Right cardiac atrium (tissue), 5 donors: ENCODE measurements around the gene EDDM3A. TPM values are rescaled to one million over a fixed set of nuclear protein-coding genes. Genes with fewer than 3 reads are reported as not detected.

Experiments
- ATAC-seq, 2 donors: fragments of 200-7000 bp; cut with Tn5 transposase; one replicate each; pipeline versions ENCODE4 v1.8.0 to v1.9.1; 2020; ENCODE audit warnings: moderate library complexity in 2 of 2, mild to moderate bottlenecking in 1 of 2
- DNase-seq, 3 donors: peaks; one replicate each; pipeline ENCODE4 v3.0.0-alpha.2; 2020
- H3K27ac ChIP-seq: one replicate; pipeline ENCODE4 v1.5.1; 2013; ENCODE audit warnings: mild to moderate bottlenecking, low read length, control low read depth, moderate library complexity
- H3K27me3 ChIP-seq: one replicate; pipeline ENCODE4 v1.6.1; 2013; ENCODE audit not compliant: control insufficient read depth, insufficient read depth
- H3K4me1 ChIP-seq: one replicate; pipeline ENCODE4 v1.6.1; 2013; ENCODE audit warnings: low read length; ENCODE audit not compliant: control insufficient read depth, insufficient read depth
- H3K4me3 ChIP-seq: one replicate; pipeline ENCODE4 v1.5.1; 2013; ENCODE audit warnings: low read length, control low read depth
- H3K9me3 ChIP-seq: one replicate; pipeline ENCODE4 v1.6.1; 2013; ENCODE audit warnings: low read length; ENCODE audit not compliant: control insufficient read depth
- WGBS: extraction: QIAGEN DNeasy Blood & Tissue Kit; methylation state at CpG from one replicate; pipeline ENCODE4 v1.1.7; 2013; 5-methylcytosine and 5-hydroxymethylcytosine counted together
- intact Hi-C, 4 donors: fragments of 100-400 bp; cut with DNase I; formaldehyde crosslinking; loops; one replicate each; pipeline versions ENCODE4 v1.11.0 to v1.14.0; 2022 to 2023
- polyA plus RNA-seq: library from polyadenylated mRNA; stranded (reverse); fragments of 200-250 nt; gene quantifications from one replicate; pipeline ENCODE4 v1.2.3, GENCODE V29; 2013
- total RNA-seq, 4 donors: library from RNA; stranded (reverse); fragmentation: NEBNext Ultra II Directional; extraction: Animal tissue kit (Norgen Biotek cat#: 25700); gene quantifications; one replicate each; pipeline ENCODE4 v1.2.1, GENCODE V29; 2021
- donor health status: healthy with polysubstance abuse.
- donor health status: DM: no; HTN: yes; CAD: no.
- donor health status: DM: no; HTN: no; CAD: no.
- donor health status: DM: no; HTN: yes; CAD: no; lungs with severe emphysema.
- donor health status: DM: yes; HTN: yes; CAD: no.

The EDDM3A gene
- total and polyA plus RNA-seq, 5 donors: not detected

GRCh38 chr14:20787025-20787424 is 41.3 kb downstream of the EDDM3A start:
- H3K4me3 ChIP-seq: no peak overlapping the region
- ATAC-seq (no peak), DNase-seq (no peak)
- intact Hi-C loops: no loop called here
- H3K9me3 ChIP-seq: no peaks in the 10 kb centered on the region
- no peak overlapping the region for H3K27ac ChIP-seq
- H3K4me1 ChIP-seq: no peaks in the 10 kb centered on the region
- H3K27me3 ChIP-seq: no peaks in the 10 kb centered on the region
- 79% methylated on average over 4 of the region's 4 CpGs for WGBS

- no peak overlapping the region for H3K27ac ChIP-seq
- H3K27me3 ChIP-seq: no peaks in the 10 kb centered on the region
- intact Hi-C loops: no loop called here
- H3K9me3 ChIP-seq: no peaks in the 10 kb centered on the region
- peak in 1 of 2 donors; percentile 78 for ATAC-seq
- no peaks in the 10 kb centered on the region for H3K4me1 ChIP-seq
- H3K4me3 ChIP-seq: no peak overlapping the region
- DNase-seq: no peak
- 43% methylated on average over 3 of the region's 3 CpGs for WGBS
Measured at GRCh38 chr14:20789230-20789813, 43.6 kb downstream of the EDDM3A start.

- ATAC-seq (no peak), DNase-seq (no peak)
- Histone ChIP-seq H3K4me1 (no peaks in the 10 kb centered on the region), H3K9me3 (no peaks in the 10 kb centered on the region), H3K27ac (no peak overlapping the region), H3K27me3 (no peaks in the 10 kb centered on the region), H3K4me3 (no peak overlapping the region)
- intact Hi-C loops: no loop called here
- WGBS: 88% methylated on average over 13 of the region's 13 CpGs
Measured at GRCh38 chr14:20790464-20791116, 44.9 kb downstream of the EDDM3A start.

- H3K4me1 ChIP-seq: no peaks in the 10 kb centered on the region
- DNase-seq (no peak), ATAC-seq (no peak)
- H3K9me3 ChIP-seq: no peaks in the 10 kb centered on the region
- intact Hi-C loops: no loop called here
- H3K4me3 ChIP-seq: no peak overlapping the region
- H3K27me3 ChIP-seq: no peaks in the 10 kb centered on the region
- H3K27ac ChIP-seq: no peak overlapping the region
- WGBS: 69% methylated on average over 7 of the region's 7 CpGs
Measured at GRCh38 chr14:20791187-20791586, 45.5 kb downstream of the EDDM3A start.

GRCh38 chr14:20791597-20791996 is 45.9 kb downstream of the EDDM3A start:
- no peaks in the 10 kb centered on the region for H3K27me3 ChIP-seq
- H3K27ac ChIP-seq: no peak overlapping the region
- DNase-seq (no peak), ATAC-seq (no peak)
- no peaks in the 10 kb centered on the region for H3K9me3 ChIP-seq
- no peaks in the 10 kb centered on the region for H3K4me1 ChIP-seq
- intact Hi-C loops: no loop called here
- 82% methylated on average over 2 of the region's 2 CpGs for WGBS
- no peak overlapping the region for H3K4me3 ChIP-seq

GRCh38 chr14:20792556-20792955 is 46.9 kb downstream of the EDDM3A start:
- 89% methylated on average over 4 of the region's 4 CpGs for WGBS
- Histone ChIP-seq H3K27ac (no peak overlapping the region), H3K4me3 (no peak overlapping the region), H3K27me3 (no peaks in the 10 kb centered on the region), H3K9me3 (no peaks in the 10 kb centered on the region), H3K4me1 (no peaks in the 10 kb centered on the region)
- ATAC-seq (no peak), DNase-seq (no peak)
- intact Hi-C loops: no loop called here

GRCh38 chr14:20794644-20795369 is 49.1 kb downstream of the EDDM3A start:
- no peak for ATAC-seq
- no peak overlapping the region for H3K27ac ChIP-seq
- H3K4me3 ChIP-seq: no peak overlapping the region
- H3K27me3 ChIP-seq: no peaks in the 10 kb centered on the region
- no peaks in the 10 kb centered on the region for H3K9me3 ChIP-seq
- DNase-seq: no peak
- WGBS: 77% methylated on average over 7 of the region's 7 CpGs
- intact Hi-C loops: no loop called here
- H3K4me1 ChIP-seq: no peaks in the 10 kb centered on the region

- Histone ChIP-seq H3K27me3 (no peaks in the 10 kb centered on the region), H3K9me3 (no peaks in the 10 kb centered on the region), H3K4me1 (peaks cover 2% of the 10 kb centered on the region), H3K27ac (no peak overlapping the region), H3K4me3 (no peak overlapping the region)
- whole genome bisulfite sequencing: 78% methylated on average over 1 of the region's 1 CpG
- intact Hi-C loops: no loop called here
- no peak for ATAC-seq
- DNase-seq: no peak
Measured at GRCh38 chr14:20797164-20797563, 51.5 kb downstream of the EDDM3A start.

Other genes starting within 250 kb of the EDDM3A start
- gene RNASE10, start 240.3 kb upstream of the EDDM3A start, total RNA-seq: under 1 TPM in 3 of 4 donors, not detected in 1; 0.21 to 0.31 (median 0.26) TPM
- not detected for gene RNASE10, start 240.3 kb upstream of the EDDM3A start, polyA plus RNA-seq
- gene RNASE9, start 184.8 kb upstream of the EDDM3A start, total RNA-seq: not detected
- not detected for gene RNASE9, start 184.8 kb upstream of the EDDM3A start, polyA plus RNA-seq
- gene RNASE11, start 157.9 kb upstream of the EDDM3A start, total RNA-seq: not detected
- gene RNASE11, start 157.9 kb upstream of the EDDM3A start, polyA plus RNA-seq: not detected
- gene RNASE12, start 154.5 kb upstream of the EDDM3A start, total RNA-seq: not detected
- not detected for gene RNASE12, start 154.5 kb upstream of the EDDM3A start, polyA plus RNA-seq
- not detected for gene OR6S1, start 104.2 kb upstream of the EDDM3A start, total RNA-seq
- gene OR6S1, start 104.2 kb upstream of the EDDM3A start, polyA plus RNA-seq: not detected
- gene RNASE4, start 61.3 kb upstream of the EDDM3A start, total RNA-seq: 10 to 100 TPM; 18.0 to 20.0 (median 19.0) TPM
- gene RNASE4, start 61.3 kb upstream of the EDDM3A start, polyA plus RNA-seq: 31.3 TPM
- gene ANG, start 57.1 kb upstream of the EDDM3A start, total RNA-seq: 1 to 10 TPM; 6.1 to 7.9 (median 7.1) TPM
- 11.0 TPM for gene ANG, start 57.1 kb upstream of the EDDM3A start, polyA plus RNA-seq
- gene EDDM3B, start 22.5 kb downstream of the EDDM3A start, total RNA-seq: not detected
- not detected for gene EDDM3B, start 22.5 kb downstream of the EDDM3A start, polyA plus RNA-seq
- gene RNASE6, start 35.4 kb downstream of the EDDM3A start, total RNA-seq: 10 to 100 TPM in 2 of 4 donors, 1 to 10 TPM in 2; 5.2 to 13.9 (median 8.6) TPM
- gene RNASE6, start 35.4 kb downstream of the EDDM3A start, polyA plus RNA-seq: 2.4 TPM
- 100 to 1,000 TPM; 256 to 394 (median 314) TPM for gene RNASE1, start 57.0 kb downstream of the EDDM3A start, total RNA-seq
- 290 TPM for gene RNASE1, start 57.0 kb downstream of the EDDM3A start, polyA plus RNA-seq
- under 1 TPM in 1 of 4 donors, not detected in 3; 0.69 TPM for gene RNASE3, start 145.5 kb downstream of the EDDM3A start, total RNA-seq
- gene RNASE3, start 145.5 kb downstream of the EDDM3A start, polyA plus RNA-seq: 0.14 TPM
- 10 to 100 TPM in 1 of 4 donors, 1 to 10 TPM in 3; 2.3 to 10.0 (median 5.1) TPM for gene RNASE2, start 209.6 kb downstream of the EDDM3A start, total RNA-seq
- 3.8 TPM for gene RNASE2, start 209.6 kb downstream of the EDDM3A start, polyA plus RNA-seq
- 10 to 100 TPM; 27.0 to 42.4 (median 37.7) TPM for gene METTL17, start 244.1 kb downstream of the EDDM3A start, total RNA-seq
- 39.4 TPM for gene METTL17, start 244.1 kb downstream of the EDDM3A start, polyA plus RNA-seq